HepG2 (cell line): ENCODE results near the gene MVK.

ENCODE experiments used
- CTCF ChIP-seq: sonication (generic); formaldehyde crosslinking; IDR thresholded peaks from 2 replicates; pipeline ENCODE4 v1.5.0; 2020; ENCODE audit warnings: mild to moderate bottlenecking, missing genetic modification reagents, moderate library complexity
- FOXA1 ChIP-seq, 2 experiments: fragments of 450-650 bp in 1 of 2; sonication (generic) in 1 of 2; formaldehyde crosslinking in 1 of 2; IDR thresholded peaks; 2 replicates each; pipeline versions ENCODE4 v1.4.0 to v1.6.1; 2016 to 2020; ENCODE audit warnings: missing genetic modification reagents in 1 of 2
- SOX6 ChIP-seq, 2 experiments: fragments of 450-650 bp in 1 of 2; sonication (generic) in 1 of 2; formaldehyde crosslinking in 1 of 2; IDR thresholded peaks; 2 replicates each; pipeline versions ENCODE4 v1.4.0 to v1.6.1; 2017 to 2020; ENCODE audit warnings: antibody characterized with exemption in 1 of 2, mild to moderate bottlenecking in 1 of 2, missing genetic modification reagents in 1 of 2
- STAT6 ChIP-seq: sonication (generic); formaldehyde crosslinking; IDR thresholded peaks from 2 replicates; pipeline ENCODE4 v1.4.0; 2020; ENCODE audit warnings: missing genetic modification reagents, mild to moderate bottlenecking, borderline replicate concordance
- ZFP90 ChIP-seq: sonication (generic); formaldehyde crosslinking; IDR thresholded peaks from 2 replicates; pipeline ENCODE4 v1.8.0; 2022; ENCODE audit warnings: missing genetic modification reagents, mild to moderate bottlenecking, inconsistent platforms, borderline replicate concordance

- no peak for TF ChIP-seq ZFP90 (CRISPR knock-in tag)
- no peak for TF ChIP-seq FOXA1 (IDR thresholded peaks at IDR 0.05)
- TF ChIP-seq FOXA1 (CRISPR knock-in tag; IDR thresholded peaks at IDR 0.05), result no peak
- no peak for TF ChIP-seq CTCF
- no peak for TF ChIP-seq STAT6
- no peak for TF ChIP-seq SOX6 (IDR thresholded peaks at IDR 0.05)
- no peak for TF ChIP-seq SOX6 (CRISPR knock-in tag; IDR thresholded peaks at IDR 0.05)
Observed at GRCh38 chr12:109641422-109641821, 67.8 kb downstream of the MVK start.
